ENCODE data around the gene RREB1. TPM values are rescaled to one million over a fixed set of nuclear protein-coding genes. Genes with fewer than 3 reads are reported as not detected.

The RREB1 gene
- polyA plus RNA-seq, 1 donor (not counting 4 experiments of a cell fraction or from before 2014, with no cell fraction given) = 6.1 TPM

DNA sequence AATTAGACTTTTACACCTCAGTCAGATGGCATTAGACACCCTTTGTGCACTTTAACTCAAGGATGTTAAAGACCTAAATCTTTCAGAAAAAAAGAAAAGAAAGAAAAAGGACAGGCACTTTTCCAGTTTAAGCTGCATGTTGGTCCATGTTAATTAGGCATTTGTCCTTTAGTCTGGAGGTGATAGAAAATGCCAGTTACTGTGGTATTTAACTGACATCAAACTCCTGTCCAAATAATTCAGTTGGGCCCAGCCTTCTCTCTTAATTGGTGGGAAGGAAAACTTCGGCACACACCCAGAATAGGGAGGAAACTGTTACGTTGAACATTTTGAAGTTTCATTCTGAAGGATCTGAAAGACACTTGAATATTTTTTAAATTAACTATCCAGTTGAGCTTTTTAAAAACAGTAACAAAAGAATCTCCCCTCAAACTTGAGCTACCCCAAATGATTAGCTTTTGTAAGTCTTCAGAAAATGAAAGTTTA, 30.3 kb downstream of the RREB1 start:
- DNase-seq (ENCODE audit: low read depth, low spot score) (no peak), FAIRE-seq (no peak)
- no peak overlapping the region for H2AFZ ChIP-seq (ENCODE audit: control insufficient read depth, low read length)
- peaks cover 47% of the 10 kb centered on the region for H3K4me1 ChIP-seq (ENCODE audit: control insufficient read depth, extremely low read depth, insufficient read depth, low read length)
- TF ChIP-seq EZH2 (IDR thresholded peaks at IDR 0.05; ENCODE audit: low read length) = no peak
- peak overlapping the region; percentile 79 for H3K27ac ChIP-seq (ENCODE audit: control insufficient read depth, insufficient read depth, low read length)
- peaks cover 4% of the 10 kb centered on the region for H3K9me1 ChIP-seq (ENCODE audit: control insufficient read depth, extremely low read depth, insufficient read depth, low read length)
- peak overlapping the region; percentile 56 for H3K9ac ChIP-seq (ENCODE audit: control insufficient read depth, extremely low read depth, insufficient read depth, low read length)
- peak overlapping the region; percentile 87 for H3K4me2 ChIP-seq (ENCODE audit: control insufficient read depth, extremely low read depth, insufficient read depth, low read depth, low read length)
- dilution Hi-C loops (cut with MboI; ENCODE audit: extremely low pct_ligation_motif_present, low sequenced_read_pairs) = no loop called here
- H3K4me3 ChIP-seq (ENCODE audit: control insufficient read depth in 2 of 3, extremely low read depth in 1 of 3, insufficient read depth in 2 of 3, low read depth in 1 of 3, low read length in 3 of 3) = peak overlapping the region in 2 of 3 experiments; percentile 44 to 53
- peaks cover 3% of the 10 kb centered on the region for H4K20me1 ChIP-seq (ENCODE audit: control insufficient read depth, extremely low read depth, insufficient read depth, low read length)
- H3K9me3 ChIP-seq (ENCODE audit: control insufficient read depth, low read depth, low read length) = no peaks in the 10 kb centered on the region
- H3K36me3 ChIP-seq (ENCODE audit: control insufficient read depth in 2 of 2, extremely low read depth in 1 of 2, insufficient read depth in 2 of 2, low read length in 2 of 2) = peaks cover 0 to 3% of the 10 kb centered on the region in 2 experiments
- H3K27me3 ChIP-seq (ENCODE audit: control insufficient read depth, extremely low read depth, insufficient read depth, low read length) = no peaks in the 10 kb centered on the region
- peaks cover 98% of the 10 kb centered on the region for H3K79me2 ChIP-seq (ENCODE audit: control insufficient read depth, insufficient read depth, low read length)

DNA sequence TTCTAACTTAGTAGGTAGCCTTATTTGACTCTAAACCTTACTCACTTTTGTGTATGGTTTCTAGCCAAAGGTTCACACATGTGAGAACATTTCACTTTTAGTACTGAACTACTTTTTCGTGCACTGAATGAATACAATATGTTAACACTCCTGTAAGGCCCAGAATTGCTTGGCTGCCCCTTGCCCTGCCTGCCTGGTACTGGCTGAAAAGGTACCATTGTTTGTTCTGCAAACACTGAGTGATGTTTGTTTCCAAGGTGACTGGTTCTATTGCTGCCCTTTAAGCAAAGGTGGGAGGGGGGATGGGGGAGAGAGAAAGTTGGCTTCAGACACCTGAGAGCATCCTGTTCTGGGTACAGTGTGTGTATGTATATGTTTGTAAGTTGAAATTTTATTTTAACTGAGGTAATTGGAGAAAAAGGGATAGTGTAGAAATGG, 31.2 kb downstream of the RREB1 start:
- Histone ChIP-seq H3K4me3 (ENCODE audit: control insufficient read depth in 2 of 3, extremely low read depth in 1 of 3, insufficient read depth in 2 of 3, low read depth in 1 of 3, low read length in 3 of 3) (no peak overlapping the region), H3K36me3 (ENCODE audit: control insufficient read depth in 2 of 2, extremely low read depth in 1 of 2, insufficient read depth in 2 of 2, low read length in 2 of 2) (peaks cover 0 to 2% of the 10 kb centered on the region in 2 experiments), H3K27me3 (ENCODE audit: control insufficient read depth, extremely low read depth, insufficient read depth, low read length) (no peaks in the 10 kb centered on the region), H2AFZ (ENCODE audit: control insufficient read depth, low read length) (no peak overlapping the region), H3K9ac (ENCODE audit: control insufficient read depth, extremely low read depth, insufficient read depth, low read length) (no peak overlapping the region), H3K27ac (ENCODE audit: control insufficient read depth, insufficient read depth, low read length) (peak overlapping the region; percentile 79), H4K20me1 (ENCODE audit: control insufficient read depth, extremely low read depth, insufficient read depth, low read length) (peaks cover 4% of the 10 kb centered on the region), H3K9me3 (ENCODE audit: control insufficient read depth, low read depth, low read length) (no peaks in the 10 kb centered on the region), H3K4me2 (ENCODE audit: control insufficient read depth, extremely low read depth, insufficient read depth, low read depth, low read length) (peak overlapping the region; percentile 87), H3K4me1 (ENCODE audit: control insufficient read depth, extremely low read depth, insufficient read depth, low read length) (peaks cover 54% of the 10 kb centered on the region), H3K79me2 (ENCODE audit: control insufficient read depth, insufficient read depth, low read length) (peaks cover 98% of the 10 kb centered on the region), H3K9me1 (ENCODE audit: control insufficient read depth, extremely low read depth, insufficient read depth, low read length) (peaks cover 4% of the 10 kb centered on the region)
- dilution Hi-C loops (cut with MboI; ENCODE audit: extremely low pct_ligation_motif_present, low sequenced_read_pairs) = no loop called here
- DNase-seq (ENCODE audit: low read depth, low spot score) (no peak), FAIRE-seq (no peak)
- TF ChIP-seq, protein P1, sequence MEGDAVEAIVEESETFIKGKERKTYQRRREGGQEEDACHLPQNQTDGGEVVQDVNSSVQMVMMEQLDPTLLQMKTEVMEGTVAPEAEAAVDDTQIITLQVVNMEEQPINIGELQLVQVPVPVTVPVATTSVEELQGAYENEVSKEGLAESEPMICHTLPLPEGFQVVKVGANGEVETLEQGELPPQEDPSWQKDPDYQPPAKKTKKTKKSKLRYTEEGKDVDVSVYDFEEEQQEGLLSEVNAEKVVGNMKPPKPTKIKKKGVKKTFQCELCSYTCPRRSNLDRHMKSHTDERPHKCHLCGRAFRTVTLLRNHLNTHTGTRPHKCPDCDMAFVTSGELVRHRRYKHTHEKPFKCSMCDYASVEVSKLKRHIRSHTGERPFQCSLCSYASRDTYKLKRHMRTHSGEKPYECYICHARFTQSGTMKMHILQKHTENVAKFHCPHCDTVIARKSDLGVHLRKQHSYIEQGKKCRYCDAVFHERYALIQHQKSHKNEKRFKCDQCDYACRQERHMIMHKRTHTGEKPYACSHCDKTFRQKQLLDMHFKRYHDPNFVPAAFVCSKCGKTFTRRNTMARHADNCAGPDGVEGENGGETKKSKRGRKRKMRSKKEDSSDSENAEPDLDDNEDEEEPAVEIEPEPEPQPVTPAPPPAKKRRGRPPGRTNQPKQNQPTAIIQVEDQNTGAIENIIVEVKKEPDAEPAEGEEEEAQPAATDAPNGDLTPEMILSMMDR (optimal IDR thresholded peaks at IDR 0.05 in 1 of 3, IDR thresholded peaks at IDR 0.05 in 1 of 3, conservative IDR thresholded peaks at IDR 0.05 in 1 of 3; ENCODE audit: extremely low read depth in 1 of 3, insufficient read depth in 2 of 3, low read length in 3 of 3) = no peak
- TF ChIP-seq EZH2 (IDR thresholded peaks at IDR 0.05; ENCODE audit: low read length) = no peak

All from keratinocyte (primary cell).